Measurements from ENCODE around the gene MYO3B.

GRCh38 chr2:170140561-170140960 is 37.4 kb upstream of the MYO3B start:
- TF ChIP-seq, protein P1, sequence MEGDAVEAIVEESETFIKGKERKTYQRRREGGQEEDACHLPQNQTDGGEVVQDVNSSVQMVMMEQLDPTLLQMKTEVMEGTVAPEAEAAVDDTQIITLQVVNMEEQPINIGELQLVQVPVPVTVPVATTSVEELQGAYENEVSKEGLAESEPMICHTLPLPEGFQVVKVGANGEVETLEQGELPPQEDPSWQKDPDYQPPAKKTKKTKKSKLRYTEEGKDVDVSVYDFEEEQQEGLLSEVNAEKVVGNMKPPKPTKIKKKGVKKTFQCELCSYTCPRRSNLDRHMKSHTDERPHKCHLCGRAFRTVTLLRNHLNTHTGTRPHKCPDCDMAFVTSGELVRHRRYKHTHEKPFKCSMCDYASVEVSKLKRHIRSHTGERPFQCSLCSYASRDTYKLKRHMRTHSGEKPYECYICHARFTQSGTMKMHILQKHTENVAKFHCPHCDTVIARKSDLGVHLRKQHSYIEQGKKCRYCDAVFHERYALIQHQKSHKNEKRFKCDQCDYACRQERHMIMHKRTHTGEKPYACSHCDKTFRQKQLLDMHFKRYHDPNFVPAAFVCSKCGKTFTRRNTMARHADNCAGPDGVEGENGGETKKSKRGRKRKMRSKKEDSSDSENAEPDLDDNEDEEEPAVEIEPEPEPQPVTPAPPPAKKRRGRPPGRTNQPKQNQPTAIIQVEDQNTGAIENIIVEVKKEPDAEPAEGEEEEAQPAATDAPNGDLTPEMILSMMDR (conservative IDR thresholded peaks at IDR 0.05): no peak
- TF ChIP-seq ZFX (IDR thresholded peaks at IDR 0.05): no peak
